ENCODE results near the gene OR8S1.

OR8S1 gene

GRCh38 chr12:48556631-48557030 is 31.2 kb downstream of the OR8S1 start:
- no peak for DNase-seq (ENCODE audit: low read depth in 2 of 2)

DNA sequence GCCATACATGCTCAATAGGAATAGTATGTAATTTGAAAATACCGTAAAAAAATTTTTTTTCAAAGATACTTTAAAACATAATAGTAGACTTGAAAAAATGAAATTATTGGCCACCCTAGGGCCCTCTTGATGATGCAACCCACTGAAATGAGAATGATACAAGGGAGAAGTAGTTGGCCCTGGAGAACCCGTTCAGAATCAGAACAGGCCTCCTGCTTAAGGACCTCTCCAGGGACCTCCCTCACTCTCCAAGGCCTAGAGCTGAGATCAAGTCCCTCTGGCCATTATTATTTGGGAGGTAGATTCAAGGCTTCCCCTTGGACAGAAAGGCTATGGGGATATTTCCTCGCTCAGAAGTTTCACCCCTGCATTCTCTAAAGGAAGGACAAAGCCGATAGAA is 32.5 kb downstream of the OR8S1 start:
- no peak for DNase-seq (ENCODE audit: low read depth in 2 of 2)

- no peak for DNase-seq (ENCODE audit: low read depth in 2 of 2)
Measured at GRCh38 chr12:48567731-48568130, 42.3 kb downstream of the OR8S1 start.

GRCh38 chr12:48569946-48570345 is 44.5 kb downstream of the OR8S1 start, which contains the start of gene LALBA:
LALBA (minus strand) TSS chr12:48570046; CDS start chr12:48570020, 26 bp downstream.
- DNase-seq (ENCODE audit: low read depth in 2 of 2): no peak

DNA sequence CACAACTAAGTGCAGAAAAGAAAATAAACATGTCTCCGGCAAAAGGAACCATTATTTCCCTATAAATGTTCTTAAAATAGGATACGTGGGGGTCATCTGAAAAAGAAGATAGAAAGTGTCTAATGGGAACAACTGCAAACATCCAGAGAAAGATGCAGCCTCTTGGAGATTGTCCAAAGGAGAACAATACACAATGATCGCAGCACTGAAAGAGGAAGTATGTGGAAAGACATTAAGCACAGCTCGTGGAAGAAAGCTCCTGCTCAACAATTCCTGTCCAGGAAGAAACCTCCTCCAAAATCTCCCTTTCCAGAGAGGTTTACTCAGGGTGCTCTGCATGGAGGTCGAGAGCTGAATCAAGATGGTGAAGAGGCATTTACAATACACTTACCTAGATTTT is 46.9 kb downstream of the OR8S1 start:
- no peak for DNase-seq (ENCODE audit: low read depth in 2 of 2)

Measured in activated CD4-positive, alpha-beta T cell treated with anti-CD3 and anti-CD28 coated beads for 24 hours (primary cell).